Measurements from ENCODE around the gene SLC19A2.

SLC19A2 gene

DNA sequence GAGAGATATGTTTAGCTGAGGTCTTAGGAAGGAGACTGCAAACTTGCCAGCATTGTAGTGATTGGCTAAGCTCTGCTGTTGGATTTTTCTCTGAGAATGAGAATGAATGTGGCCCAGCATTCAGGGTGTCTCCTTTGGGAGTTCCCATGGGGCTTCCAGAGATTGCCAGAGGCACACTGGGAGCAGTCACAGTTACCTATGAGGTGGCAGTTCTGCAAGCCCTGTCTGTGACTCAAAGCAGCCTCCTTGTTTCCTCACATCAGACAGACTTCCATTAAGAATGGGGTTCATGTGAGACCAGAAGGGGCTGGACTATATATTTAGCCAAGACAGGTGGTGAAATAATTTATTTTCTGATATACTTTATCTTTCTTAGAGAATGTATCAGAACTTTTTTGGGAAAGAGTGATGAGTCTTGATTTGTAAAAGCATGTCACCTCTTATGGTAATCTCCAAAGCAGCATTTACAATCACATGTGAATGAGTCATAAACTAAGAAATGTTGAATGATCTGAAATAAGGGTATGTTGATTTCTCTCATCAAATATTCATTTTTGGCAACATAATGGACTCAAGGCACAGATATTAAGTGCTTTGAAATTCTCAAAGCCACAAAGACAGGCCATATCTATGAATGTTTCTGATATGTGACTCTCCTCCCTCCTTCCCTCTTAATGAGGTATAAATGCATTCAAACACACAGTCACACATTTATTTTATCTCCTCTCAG is 9.5 kb upstream of the SLC19A2 start:
- no peak overlapping the region for H3K4me3 ChIP-seq (ENCODE audit: low read depth, low read length)

DNA sequence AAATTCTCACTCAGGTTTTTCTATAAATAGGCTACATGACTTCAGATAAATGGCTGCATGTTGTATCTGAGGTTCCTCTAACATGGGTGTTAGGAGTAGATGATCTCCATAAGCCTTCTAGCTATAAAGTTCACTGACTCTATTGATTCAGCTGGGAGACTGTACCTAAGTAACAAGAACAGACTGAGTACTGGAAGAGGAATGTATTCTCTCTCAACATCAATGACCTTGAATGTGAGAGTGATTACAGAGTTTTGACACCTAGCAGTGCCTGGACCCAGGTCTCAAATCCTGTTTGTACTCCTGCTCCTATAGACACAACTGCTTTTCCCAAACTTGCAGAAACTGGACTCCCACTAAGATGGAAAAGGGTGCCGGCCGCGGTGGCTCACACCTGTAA is 8.6 kb upstream of the SLC19A2 start:
- no peak for TF ChIP-seq CTCF (IDR thresholded peaks at IDR 0.05; ENCODE audit: borderline replicate concordance, insufficient read depth, low read depth, low read length)
- no peak overlapping the region for H3K4me3 ChIP-seq (ENCODE audit: low read depth, low read length)

More for the DNA sequence above, 9.5 kb upstream of the SLC19A2 start:
- TF ChIP-seq CTCF (IDR thresholded peaks at IDR 0.05; ENCODE audit: borderline replicate concordance, insufficient read depth, low read depth, low read length), result no peak

GRCh38 chr1:169493251-169493650 is 7.5 kb upstream of the SLC19A2 start:
- TF ChIP-seq CTCF (IDR thresholded peaks at IDR 0.05; ENCODE audit: borderline replicate concordance, insufficient read depth, low read depth, low read length), result no peak
- H3K4me3 ChIP-seq (ENCODE audit: low read depth, low read length), result no peak overlapping the region

DNA sequence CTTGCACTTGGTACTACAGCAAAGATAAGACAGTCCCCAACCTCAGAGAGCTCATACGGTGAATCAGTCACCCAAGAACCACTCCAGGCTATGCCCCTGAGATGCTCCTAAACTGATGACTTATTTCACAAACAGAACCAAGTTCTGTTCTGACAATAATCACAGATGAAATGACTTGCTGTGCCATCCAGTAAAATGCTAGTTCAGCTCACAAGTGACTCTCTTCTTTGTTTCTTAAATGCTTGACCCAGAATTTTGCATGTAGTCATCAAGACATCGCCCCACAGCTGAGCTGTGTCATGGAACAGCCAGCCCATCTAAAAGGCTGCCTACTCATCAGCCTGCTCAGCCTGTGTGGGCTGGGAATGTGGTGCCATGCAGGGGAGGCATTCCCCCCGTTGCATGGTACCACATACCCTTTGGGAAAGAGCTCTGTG is 6.1 kb upstream of the SLC19A2 start:
- no peak for TF ChIP-seq CTCF (IDR thresholded peaks at IDR 0.05; ENCODE audit: borderline replicate concordance, insufficient read depth, low read depth, low read length)
- no peak overlapping the region for H3K4me3 ChIP-seq (ENCODE audit: low read depth, low read length)

- H3K4me3 ChIP-seq (ENCODE audit: low read depth, low read length), result no peak overlapping the region
- TF ChIP-seq CTCF (IDR thresholded peaks at IDR 0.05; ENCODE audit: borderline replicate concordance, insufficient read depth, low read depth, low read length), result no peak
These were observed 2.4 kb upstream of the SLC19A2 start for GRCh38 chr1:169488157-169488556.

- no peak for TF ChIP-seq CTCF (IDR thresholded peaks at IDR 0.05; ENCODE audit: borderline replicate concordance, insufficient read depth, low read depth, low read length)
- H3K4me3 ChIP-seq (ENCODE audit: low read depth, low read length), result no peak overlapping the region
These were observed 1.8 kb upstream of the SLC19A2 start for GRCh38 chr1:169487561-169487960.

GRCh38 chr1:169487133-169487532 is 1.4 kb upstream of the SLC19A2 start:
- TF ChIP-seq CTCF (IDR thresholded peaks at IDR 0.05; ENCODE audit: borderline replicate concordance, insufficient read depth, low read depth, low read length), result no peak
- no peak overlapping the region for H3K4me3 ChIP-seq (ENCODE audit: low read depth, low read length)
